HEK293T (cell line): ENCODE measurements around the gene MYH14.

Experiments used
- CTCF ChIA-PET: fragments of 350-600 bp; formaldehyde crosslinking; extraction: SDS; loops from one replicate; lab custom pipeline; 2021; ENCODE audit warnings: antibody characterized with exemption, inconsistent platforms; lab: Yijun Ruan, JAX
- POLR2A ChIA-PET: fragments of 350-600 bp; formaldehyde crosslinking; extraction: SDS; loops from one replicate; lab custom pipeline; 2020; ENCODE audit warnings: antibody characterized with exemption, inconsistent platforms; lab: Yijun Ruan, JAX
- DNase-seq: peaks from one replicate; pipeline ENCODE4 v3.0.0; 2012; ENCODE audit warnings: mixed read lengths; ENCODE audit errors: extremely low spot score
- ARNT ChIP-seq: fragments of 450-650 bp; IDR thresholded peaks from 2 replicates; pipeline ENCODE4 v1.6.1; 2017; ENCODE audit warnings: mild to moderate bottlenecking
- BHLHE40 ChIP-seq: fragments of 450-650 bp; IDR thresholded peaks from 2 replicates; pipeline ENCODE4 v1.6.1; 2016; ENCODE audit warnings: mild to moderate bottlenecking, moderate library complexity, borderline replicate concordance
- CTBP1 ChIP-seq: fragments of 450-650 bp; IDR thresholded peaks from 2 replicates; pipeline ENCODE4 v1.6.1; 2016; ENCODE audit warnings: borderline replicate concordance
- ELF4 ChIP-seq: fragments of 450-650 bp; IDR thresholded peaks from 2 replicates; pipeline ENCODE4 v1.6.1; 2017; ENCODE audit warnings: antibody characterized with exemption
- FOXA1 ChIP-seq: fragments of 450-650 bp; IDR thresholded peaks from 2 replicates; pipeline ENCODE4 v1.6.1; 2016; ENCODE audit warnings: mild to moderate bottlenecking
- FOXK2 ChIP-seq: fragments of 450-650 bp; IDR thresholded peaks from 2 replicates; pipeline ENCODE4 v1.6.1; 2016; ENCODE audit warnings: mild to moderate bottlenecking
- FOXM1 ChIP-seq: fragments of 450-650 bp; IDR thresholded peaks from 2 replicates; pipeline ENCODE4 v1.6.1; 2017; ENCODE audit warnings: mild to moderate bottlenecking, borderline replicate concordance
- HDGF ChIP-seq: fragments of 450-650 bp; IDR thresholded peaks from 2 replicates; pipeline ENCODE4 v1.6.1; 2017; ENCODE audit warnings: antibody characterized with exemption, borderline replicate concordance
- L3MBTL2 ChIP-seq: fragments of 450-650 bp; conservative IDR thresholded peaks from 2 replicates; pipeline ENCODE4 v1.6.1; 2016; ENCODE audit warnings: mild to moderate bottlenecking
- LEF1 ChIP-seq: fragments of 450-650 bp; IDR thresholded peaks from 2 replicates; pipeline ENCODE4 v1.6.1; 2017; ENCODE audit warnings: mild to moderate bottlenecking, borderline replicate concordance
- NFRKB ChIP-seq: fragments of 450-650 bp; IDR thresholded peaks from 2 replicates; pipeline ENCODE4 v1.6.1; 2016; ENCODE audit warnings: mild to moderate bottlenecking, moderate library complexity
- SP1 ChIP-seq: fragments of 450-650 bp; IDR thresholded peaks from 2 replicates; pipeline ENCODE4 v1.6.1; 2017
- SUZ12 ChIP-seq: fragments of 450-650 bp; IDR thresholded peaks from 2 replicates; pipeline ENCODE4 v1.6.1; 2016; ENCODE audit warnings: mild to moderate bottlenecking
- TARDBP ChIP-seq: fragments of 450-650 bp; IDR thresholded peaks from 2 replicates; pipeline ENCODE4 v1.6.1; 2016
- ZNF384 ChIP-seq: fragments of 450-650 bp; IDR thresholded peaks from 2 replicates; pipeline ENCODE4 v1.6.1; 2016
- TF ChIP-seq, protein P1 (sequence below): fragments of 450-650 bp; IDR thresholded peaks from 2 replicates; pipeline ENCODE4 v1.6.1; 2016

The MYH14 gene

DNA sequence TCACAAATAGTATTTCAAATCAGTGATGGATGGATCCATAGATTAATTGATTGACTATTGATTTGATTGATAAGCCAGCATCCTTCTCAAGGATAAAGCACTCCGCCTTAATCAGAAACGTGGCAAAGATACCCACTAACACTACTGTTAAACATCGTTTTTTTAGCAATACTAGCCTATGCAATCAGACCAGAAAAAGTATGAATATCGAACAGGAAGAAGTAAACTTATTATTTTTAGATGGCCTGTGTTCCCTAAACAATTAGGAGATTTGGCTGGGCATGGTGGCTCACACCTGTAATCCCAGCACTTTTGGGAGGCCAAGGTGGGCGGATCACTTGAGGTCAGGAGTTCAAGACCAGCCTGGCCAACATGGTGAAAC lies 49.5 kb downstream of the MYH14 start:
- POLR2A ChIA-PET: no interaction called here
- TF ChIP-seq FOXA1: no peak
- TF ChIP-seq BHLHE40: no peak
- TF ChIP-seq HDGF: no peak
- DNase-seq: no peak
- CTCF ChIA-PET: interaction anchor here (0.6 kb wide), 1 partner anchor 110 kb away, joined by 3 read pairs; no protein-coding TSS in a partner anchor

GRCh38 chr19:50255115-50255514 lies 51.7 kb downstream of the MYH14 start:
- TF ChIP-seq ELF4: no peak
- no peak for TF ChIP-seq HDGF
- no peak for TF ChIP-seq ARNT
- no peak for TF ChIP-seq NFRKB
- no peak for TF ChIP-seq LEF1
- TF ChIP-seq ZNF384: no peak

GRCh38 chr19:50257141-50257540 lies 53.7 kb downstream of the MYH14 start:
- CTCF ChIA-PET: no interaction called here
- POLR2A ChIA-PET: no interaction called here
- TF ChIP-seq BHLHE40: no peak
- TF ChIP-seq TARDBP: no peak
- TF ChIP-seq L3MBTL2: no peak
- no peak for TF ChIP-seq ELF4
- TF ChIP-seq FOXK2: no peak
- no peak for TF ChIP-seq SP1
- TF ChIP-seq ZNF384: no peak
- no peak for TF ChIP-seq LEF1
- TF ChIP-seq, protein P1, sequence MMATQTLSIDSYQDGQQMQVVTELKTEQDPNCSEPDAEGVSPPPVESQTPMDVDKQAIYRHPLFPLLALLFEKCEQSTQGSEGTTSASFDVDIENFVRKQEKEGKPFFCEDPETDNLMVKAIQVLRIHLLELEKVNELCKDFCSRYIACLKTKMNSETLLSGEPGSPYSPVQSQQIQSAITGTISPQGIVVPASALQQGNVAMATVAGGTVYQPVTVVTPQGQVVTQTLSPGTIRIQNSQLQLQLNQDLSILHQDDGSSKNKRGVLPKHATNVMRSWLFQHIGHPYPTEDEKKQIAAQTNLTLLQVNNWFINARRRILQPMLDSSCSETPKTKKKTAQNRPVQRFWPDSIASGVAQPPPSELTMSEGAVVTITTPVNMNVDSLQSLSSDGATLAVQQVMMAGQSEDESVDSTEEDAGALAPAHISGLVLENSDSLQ: no peak
- no peak for DNase-seq

More at GRCh38 chr19:50255115-50255514, 51.7 kb downstream of the MYH14 start:
- DNase-seq: no peak
- POLR2A ChIA-PET: no interaction called here
- CTCF ChIA-PET: interaction anchor here (0.7 kb wide), 1 partner anchor 39 kb away, joined by 3 read pairs; no protein-coding TSS in a partner anchor

DNA sequence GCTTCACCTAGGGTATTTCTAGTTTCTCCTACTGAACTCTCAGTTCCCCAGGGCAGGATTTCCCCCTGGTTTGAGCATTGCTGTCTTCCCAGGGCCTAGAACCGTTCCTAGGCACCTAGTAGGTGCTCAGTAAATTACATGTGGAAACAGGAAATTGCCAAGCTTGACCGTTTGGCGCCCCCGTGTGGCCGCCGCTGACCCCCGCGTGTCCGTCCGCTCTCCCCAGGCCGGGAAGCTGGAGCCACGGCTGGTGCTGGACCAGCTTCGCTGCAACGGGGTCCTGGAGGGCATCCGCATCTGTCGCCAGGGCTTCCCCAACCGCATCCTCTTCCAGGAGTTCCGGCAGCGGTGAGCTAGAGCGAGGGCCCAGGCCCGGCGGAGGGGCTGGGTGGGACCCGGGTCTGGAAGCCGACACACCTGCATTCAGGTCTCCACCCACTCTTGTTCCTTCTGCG lies 55.5 kb downstream of the MYH14 start:
- peak; percentile 70 for DNase-seq
- CTCF ChIA-PET: interaction anchor here (0.6 to 2.3 kb wide), 5 partner anchors 8 to 508 kb away, joined by 3 to 14 read pairs (median 5); no protein-coding TSS in a partner anchor
- TF ChIP-seq ARNT: no peak
- no peak for TF ChIP-seq NFRKB
- no peak for TF ChIP-seq L3MBTL2
- TF ChIP-seq ELF4: no peak
- TF ChIP-seq FOXA1: no peak
- no peak for TF ChIP-seq ZNF384
- TF ChIP-seq, protein P1: no peak
- TF ChIP-seq TARDBP: no peak
- TF ChIP-seq SP1: no peak
- no peak for TF ChIP-seq LEF1
- no peak for TF ChIP-seq BHLHE40
- POLR2A ChIA-PET: no interaction called here

DNA sequence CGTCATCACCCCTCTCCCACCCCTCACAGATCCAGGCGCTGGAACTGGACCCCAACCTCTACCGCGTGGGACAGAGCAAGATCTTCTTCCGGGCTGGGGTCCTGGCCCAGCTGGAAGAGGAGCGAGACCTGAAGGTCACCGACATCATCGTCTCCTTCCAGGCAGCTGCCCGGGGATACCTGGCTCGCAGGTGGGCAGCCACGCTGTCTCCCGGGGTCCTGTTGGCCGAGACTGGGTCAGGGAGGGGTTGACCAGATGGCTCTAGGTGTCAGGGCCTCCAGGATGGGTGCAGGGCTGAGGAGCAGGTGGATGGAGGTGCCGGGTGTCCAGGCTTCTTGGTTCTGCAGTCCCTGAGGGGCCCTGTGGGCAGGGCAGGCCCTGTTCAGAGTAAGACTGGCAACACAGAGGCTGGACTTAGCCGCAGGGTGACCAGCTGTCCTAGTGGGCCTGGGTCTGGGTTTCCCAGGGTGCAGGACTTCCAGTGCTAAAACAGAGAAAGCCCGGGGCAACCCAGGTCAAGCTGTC lies 58.1 kb downstream of the MYH14 start:
- DNase-seq: no peak
- TF ChIP-seq FOXA1 (no peak), CTBP1 (no peak), TARDBP (no peak), ELF4 (no peak), NFRKB (no peak), L3MBTL2 (no peak), LEF1 (no peak), FOXK2 (no peak), HDGF (no peak)
- TF ChIP-seq, protein P1: no peak
- ChIA-PET CTCF (no interaction called here), POLR2A (no interaction called here)

GRCh38 chr19:50263176-50263575 lies 59.8 kb downstream of the MYH14 start:
- ChIA-PET CTCF (no interaction called here), POLR2A (no interaction called here)
- no peak for DNase-seq
- no peak for TF ChIP-seq FOXA1
- TF ChIP-seq CTBP1: no peak

GRCh38 chr19:50264483-50265186 lies 61.2 kb downstream of the MYH14 start:
- ChIA-PET POLR2A (interaction anchor here (1.2 kb wide), 1 partner anchor 24 kb away, joined by 3 read pairs; no protein-coding TSS in a partner anchor), CTCF (interaction anchor here (0.5 to 1.0 kb wide), 2 partner anchors 64 to 148 kb away, joined by 3 to 5 read pairs; partner anchors contain the start of gene KCNC3)
- peak; percentile 22 for DNase-seq
- no peak for TF ChIP-seq TARDBP
- no peak for TF ChIP-seq CTBP1
- TF ChIP-seq ELF4: no peak
- no peak for TF ChIP-seq FOXA1
- no peak for TF ChIP-seq FOXK2
- TF ChIP-seq ARNT: no peak
- TF ChIP-seq SP1: no peak
- no peak for TF ChIP-seq SUZ12
- TF ChIP-seq, protein P1: no peak
- no peak for TF ChIP-seq FOXM1
- TF ChIP-seq NFRKB: no peak
- no peak for TF ChIP-seq HDGF
- TF ChIP-seq BHLHE40: no peak
